Mesendoderm (in vitro differentiated cells): ENCODE data around the gene MPND.
A peak's percentile ranks its signal among the peaks of the same experiment; 100 is the strongest.

Experiments used
- DNase-seq: peaks from one replicate; pipeline ENCODE4 v3.0.0; 2013
- H2AK5ac ChIP-seq: 2 replicates; pipeline ENCODE4 v1.6.1; 2013; ENCODE audit warnings: low read length, inconsistent platforms
- H2BK120ac ChIP-seq: 2 replicates; pipeline ENCODE4 v1.6.1; 2013; ENCODE audit warnings: low read depth, mild to moderate bottlenecking, low read length, moderate library complexity, mixed read lengths
- H2BK15ac ChIP-seq: replicated peaks from 2 replicates; pipeline ENCODE4 v1.6.1; 2013; ENCODE audit warnings: low read depth, mild to moderate bottlenecking, moderate library complexity
- H2BK5ac ChIP-seq: 2 replicates; pipeline ENCODE4 v1.6.1; 2013; ENCODE audit warnings: low read length, inconsistent platforms
- H3K18ac ChIP-seq: 2 replicates; pipeline ENCODE4 v1.6.1; 2013; ENCODE audit warnings: mild to moderate bottlenecking, low read length, mixed read lengths
- H3K23ac ChIP-seq: one replicate; pipeline ENCODE4 v1.6.1; 2013; ENCODE audit warnings: low read length
- H3K27ac ChIP-seq: 2 replicates; pipeline ENCODE4 v1.5.1; 2013; ENCODE audit warnings: low read depth, mild to moderate bottlenecking, inconsistent platforms, low read length, moderate library complexity
- H3K27me3 ChIP-seq: 2 replicates; pipeline ENCODE4 v1.6.1; 2013; ENCODE audit warnings: low read length, control low read depth, mild to moderate bottlenecking, inconsistent platforms; ENCODE audit not compliant: insufficient read depth, poor library complexity
- H3K36me3 ChIP-seq: 2 replicates; pipeline ENCODE4 v1.6.1; 2013; ENCODE audit warnings: low read length, inconsistent platforms; ENCODE audit not compliant: control insufficient read depth, insufficient read depth
- H3K4ac ChIP-seq: one replicate; pipeline ENCODE4 v1.6.1; 2013; ENCODE audit warnings: low read depth, mild to moderate bottlenecking, low read length, moderate library complexity
- H3K4me1 ChIP-seq: 2 replicates; pipeline ENCODE4 v1.6.1; 2013; ENCODE audit warnings: low read depth, low read length, inconsistent platforms; ENCODE audit not compliant: control insufficient read depth
- H3K4me2 ChIP-seq: 2 replicates; pipeline ENCODE4 v1.6.1; 2013; ENCODE audit warnings: low read length
- H3K4me3 ChIP-seq: 2 replicates; pipeline ENCODE4 v1.5.1; 2013; ENCODE audit warnings: mild to moderate bottlenecking, low read length
- H3K56ac ChIP-seq: one replicate; pipeline ENCODE4 v1.6.1; 2013; ENCODE audit warnings: low read length
- H3K79me1 ChIP-seq: 2 replicates; pipeline ENCODE4 v1.6.1; 2013; ENCODE audit warnings: low read length, inconsistent platforms
- H3K79me2 ChIP-seq: 2 replicates; pipeline ENCODE4 v1.6.1; 2013; ENCODE audit warnings: mild to moderate bottlenecking, low read length; ENCODE audit not compliant: control insufficient read depth, insufficient read depth
- H3K9ac ChIP-seq: 2 replicates; pipeline ENCODE4 v1.6.1; 2013; ENCODE audit warnings: low read length, inconsistent platforms
- H4K5ac ChIP-seq: one replicate; pipeline ENCODE4 v1.6.1; 2013; ENCODE audit warnings: low read length
- H4K8ac ChIP-seq: one replicate; pipeline ENCODE4 v1.6.1; 2013; ENCODE audit warnings: low read depth, mild to moderate bottlenecking, control low read depth, low read length, moderate library complexity
- WGBS: extraction: QIAGEN DNeasy Blood & Tissue Kit; methylation state at CpG from one replicate; pipeline ENCODE4 v1.1.7; 2013; ENCODE audit warnings: low lambda C conversion rate, missing lambda C conversion rate; ENCODE audit not compliant: insufficient coverage; ENCODE audit errors: extremely low coverage; 5-methylcytosine and 5-hydroxymethylcytosine counted together

The MPND gene

GRCh38 chr19:4375164-4376027 is 32.0 kb downstream of the MPND start:
- no peaks in the 10 kb centered on the region for H3K36me3 ChIP-seq
- peak overlapping the region; percentile 76 for H3K56ac ChIP-seq
- peaks cover 33% of the 10 kb centered on the region for H3K79me1 ChIP-seq
- peak; percentile 88 for DNase-seq
- WGBS = no CpG with 5 or more reads among the region's 16 CpGs
- H3K23ac ChIP-seq = peak overlapping the region; percentile 80
- H3K4ac ChIP-seq = no peak overlapping the region
- H3K4me1 ChIP-seq = peaks cover 13% of the 10 kb centered on the region
- no peak overlapping the region for H3K18ac ChIP-seq
- H3K79me2 ChIP-seq = peaks cover 12% of the 10 kb centered on the region
- no peak overlapping the region for H2BK15ac ChIP-seq
- H2BK5ac ChIP-seq = no peak overlapping the region
- no peak overlapping the region for H4K5ac ChIP-seq
- H3K4me3 ChIP-seq = no peak overlapping the region
- H3K4me2 ChIP-seq = no peak overlapping the region
- no peak overlapping the region for H4K8ac ChIP-seq
- H2BK120ac ChIP-seq = no peak overlapping the region
- H3K27ac ChIP-seq = peak overlapping the region; percentile 34
- H3K9ac ChIP-seq = peak overlapping the region; percentile 40
- no peak overlapping the region for H2AK5ac ChIP-seq
- H3K27me3 ChIP-seq = no peaks in the 10 kb centered on the region

GRCh38 chr19:4376028-4376670 is 32.8 kb downstream of the MPND start:
- Histone ChIP-seq H3K36me3 (no peaks in the 10 kb centered on the region), H3K4me3 (no peak overlapping the region), H3K23ac (no peak overlapping the region), H3K56ac (no peak overlapping the region), H2AK5ac (no peak overlapping the region), H3K4me2 (no peak overlapping the region), H2BK5ac (no peak overlapping the region), H3K4me1 (peaks cover 13% of the 10 kb centered on the region), H3K79me1 (peaks cover 34% of the 10 kb centered on the region), H4K5ac (no peak overlapping the region), H4K8ac (no peak overlapping the region), H3K18ac (no peak overlapping the region), H3K27me3 (no peaks in the 10 kb centered on the region), H3K4ac (no peak overlapping the region), H2BK120ac (no peak overlapping the region), H3K9ac (no peak overlapping the region), H3K27ac (no peak overlapping the region), H2BK15ac (no peak overlapping the region), H3K79me2 (peaks cover 17% of the 10 kb centered on the region)
- no CpG with 5 or more reads among the region's 16 CpGs for WGBS
- DNase-seq = no peak

- Histone ChIP-seq H3K79me2 (peaks cover 17% of the 10 kb centered on the region), H3K4me1 (peaks cover 13% of the 10 kb centered on the region), H3K4me2 (no peak overlapping the region), H3K4ac (no peak overlapping the region), H3K56ac (no peak overlapping the region), H3K79me1 (peaks cover 34% of the 10 kb centered on the region), H3K9ac (no peak overlapping the region), H2AK5ac (no peak overlapping the region), H3K27me3 (no peaks in the 10 kb centered on the region), H2BK15ac (no peak overlapping the region), H3K36me3 (no peaks in the 10 kb centered on the region), H4K8ac (no peak overlapping the region), H3K27ac (no peak overlapping the region), H2BK5ac (no peak overlapping the region), H2BK120ac (no peak overlapping the region), H3K23ac (no peak overlapping the region), H4K5ac (no peak overlapping the region), H3K18ac (no peak overlapping the region), H3K4me3 (no peak overlapping the region)
- DNase-seq = no peak
- whole genome bisulfite sequencing = no CpG with 5 or more reads among the region's 10 CpGs
Observed at GRCh38 chr19:4376671-4376990, 33.3 kb downstream of the MPND start.

GRCh38 chr19:4376991-4377781 is 33.8 kb downstream of the MPND start:
- H3K4me3 ChIP-seq = no peak overlapping the region
- no peak overlapping the region for H2BK120ac ChIP-seq
- peaks cover 17% of the 10 kb centered on the region for H3K79me2 ChIP-seq
- H4K8ac ChIP-seq = no peak overlapping the region
- no CpG with 5 or more reads among the region's 23 CpGs for WGBS
- peaks cover 31% of the 10 kb centered on the region for H3K79me1 ChIP-seq
- no peak overlapping the region for H3K56ac ChIP-seq
- no peak overlapping the region for H2BK15ac ChIP-seq
- no peak overlapping the region for H3K9ac ChIP-seq
- H4K5ac ChIP-seq = no peak overlapping the region
- H3K4ac ChIP-seq = no peak overlapping the region
- H3K4me2 ChIP-seq = no peak overlapping the region
- no peak overlapping the region for H2AK5ac ChIP-seq
- no peak overlapping the region for H3K23ac ChIP-seq
- no peak overlapping the region for H2BK5ac ChIP-seq
- DNase-seq = no peak
- no peak overlapping the region for H3K18ac ChIP-seq
- H3K4me1 ChIP-seq = peaks cover 13% of the 10 kb centered on the region
- no peak overlapping the region for H3K27ac ChIP-seq
- no peaks in the 10 kb centered on the region for H3K27me3 ChIP-seq
- H3K36me3 ChIP-seq = no peaks in the 10 kb centered on the region

- Histone ChIP-seq H3K9ac (no peak overlapping the region), H2BK15ac (no peak overlapping the region), H3K79me1 (peaks cover 27% of the 10 kb centered on the region), H3K56ac (no peak overlapping the region), H3K18ac (no peak overlapping the region), H3K23ac (no peak overlapping the region), H3K4me1 (peaks cover 13% of the 10 kb centered on the region), H3K4me2 (no peak overlapping the region), H2BK5ac (no peak overlapping the region), H3K4ac (no peak overlapping the region), H2AK5ac (no peak overlapping the region), H4K5ac (no peak overlapping the region), H3K27ac (no peak overlapping the region), H3K36me3 (no peaks in the 10 kb centered on the region), H2BK120ac (no peak overlapping the region), H3K4me3 (no peak overlapping the region), H3K27me3 (no peaks in the 10 kb centered on the region), H3K79me2 (peaks cover 19% of the 10 kb centered on the region), H4K8ac (no peak overlapping the region)
- no CpG with 5 or more reads among the region's 11 CpGs for WGBS
- DNase-seq = no peak
Observed at GRCh38 chr19:4378886-4379285, 35.5 kb downstream of the MPND start.
